NCI-H82 (cell line): ENCODE results near the gene TMEM30B.
A peak's percentile ranks its signal among the peaks of the same experiment; 100 is the strongest.
"Not testable (repeated sequence)": the region's sequence is repeated elsewhere in the genome, so short reads cannot be mapped to it uniquely, and the experiment has no call there.

ENCODE experiments used
- DNase-seq: peaks from one replicate; lab custom pipeline; 2025; lab: John Stamatoyannopoulos, UW

TMEM30B gene

GRCh38 chr14:61281186-61281947, at the start of gene TMEM30B:
TMEM30B (minus strand) TSS chr14:61281338; CDS start chr14:61281147, 191 bp downstream.
- no peak for DNase-seq

- DNase-seq = no peak
Observed at GRCh38 chr14:61330511-61330910, 49.4 kb upstream of the TMEM30B start.

GRCh38 chr14:61329478-61330051, 48.4 kb upstream of the TMEM30B start:
- no peak for DNase-seq

- no peak for DNase-seq
Observed at GRCh38 chr14:61328626-61329262, 47.6 kb upstream of the TMEM30B start.

- no peak for DNase-seq
Observed at GRCh38 chr14:61326847-61327246, 45.7 kb upstream of the TMEM30B start.

- DNase-seq = no peak
Observed at GRCh38 chr14:61326146-61326545, 45.0 kb upstream of the TMEM30B start.

GRCh38 chr14:61325166-61325565, 44.0 kb upstream of the TMEM30B start:
- DNase-seq = no peak

GRCh38 chr14:61323970-61324369, 42.8 kb upstream of the TMEM30B start:
- no peak for DNase-seq

GRCh38 chr14:61322799-61323290, 41.7 kb upstream of the TMEM30B start:
- DNase-seq = peak; percentile 6

- no peak for DNase-seq
Observed at GRCh38 chr14:61322011-61322798, 41.1 kb upstream of the TMEM30B start.

- peak; percentile 70 for DNase-seq
Observed at GRCh38 chr14:61321385-61322010, 40.4 kb upstream of the TMEM30B start, which contains the start of gene PRKCH. PRKCH (plus strand) TSS chr14:61321579; CDS start chr14:61322102, 523 bp downstream.

GRCh38 chr14:61320806-61321384, 39.8 kb upstream of the TMEM30B start:
- no peak for DNase-seq

- DNase-seq = not testable (repeated sequence)
Observed at GRCh38 chr14:61320170-61320569, 39.0 kb upstream of the TMEM30B start.

GRCh38 chr14:61319706-61320105, 38.6 kb upstream of the TMEM30B start:
- no peak for DNase-seq

- no peak for DNase-seq
Observed at GRCh38 chr14:61319086-61319485, 37.9 kb upstream of the TMEM30B start.

GRCh38 chr14:61315313-61315712, 34.2 kb upstream of the TMEM30B start:
- no peak for DNase-seq

- not testable (repeated sequence) for DNase-seq
Observed at GRCh38 chr14:61308701-61309100, 27.6 kb upstream of the TMEM30B start.

GRCh38 chr14:61308198-61308597, 27.1 kb upstream of the TMEM30B start:
- no peak for DNase-seq

GRCh38 chr14:61304688-61305087, 23.6 kb upstream of the TMEM30B start:
- no peak for DNase-seq

GRCh38 chr14:61300754-61301153, 19.6 kb upstream of the TMEM30B start:
- DNase-seq = no peak

- no peak for DNase-seq
Observed at GRCh38 chr14:61300209-61300608, 19.1 kb upstream of the TMEM30B start.
